CD4-positive, alpha-beta T cell treated with Interferon gamma for 1 hour (primary cell): ENCODE measurements around the gene GNAZ.
A peak's percentile ranks its signal among the peaks of the same experiment; 100 is the strongest.
"Not testable (repeated sequence)": the region's sequence is repeated elsewhere in the genome, so short reads cannot be mapped to it uniquely, and the experiment has no call there.

Experiments used
- DNase-seq: peaks from one replicate; pipeline ENCODE4 v3.0.0-alpha.2; 2020

GNAZ gene

DNA sequence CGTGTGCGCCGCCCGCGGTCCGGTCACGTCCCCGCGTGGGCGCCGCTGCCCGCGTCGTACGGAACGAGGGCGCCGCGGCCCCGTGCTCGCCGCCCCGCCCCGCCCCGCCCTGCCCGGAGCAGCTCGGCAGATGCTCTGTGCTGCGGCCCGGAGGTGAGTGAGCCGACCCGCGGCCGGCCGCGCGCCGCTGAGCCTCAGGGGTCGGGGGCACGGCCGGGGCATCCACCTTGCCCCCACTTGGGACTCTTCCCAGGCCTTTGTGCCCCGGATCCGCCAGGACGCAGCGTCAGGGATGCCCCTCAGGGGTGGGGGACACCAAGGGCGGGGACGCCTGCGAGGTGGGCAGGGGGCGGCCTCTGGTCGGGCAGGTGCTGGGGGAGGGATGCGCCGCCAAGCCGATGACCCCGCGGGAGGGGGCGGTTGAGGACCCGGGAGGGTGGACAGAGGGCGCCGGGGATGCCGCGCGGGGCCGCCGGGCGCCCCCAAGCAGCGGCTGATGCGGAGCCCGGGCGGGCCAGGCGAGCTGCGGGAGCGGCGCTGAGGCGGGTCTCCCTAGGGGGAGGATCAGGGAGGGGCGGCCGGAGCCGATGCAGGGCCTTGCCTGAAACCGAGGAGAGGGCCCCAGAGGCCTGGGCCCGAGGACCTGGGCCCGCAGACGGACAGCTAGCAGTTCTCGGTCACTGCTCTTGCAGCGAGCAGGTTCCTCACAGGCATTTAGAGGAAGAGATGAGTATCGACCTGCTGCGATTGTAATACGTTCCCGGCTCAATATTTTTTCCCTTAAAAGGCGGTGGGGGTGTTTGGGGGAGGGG is at the start of gene GNAZ:
TSS of gene GNAZ (plus strand) at position 102 of the 812 bp plus-strand sequence. CDS start 25,177 bp downstream, outside the sequence.
- no peak for DNase-seq

GRCh38 chr22:23020659-23021293 is 49.5 kb upstream of the GNAZ start:
- DNase-seq = no peak

GRCh38 chr22:23021660-23022353 is 48.5 kb upstream of the GNAZ start:
- DNase-seq = not testable (repeated sequence)

DNA sequence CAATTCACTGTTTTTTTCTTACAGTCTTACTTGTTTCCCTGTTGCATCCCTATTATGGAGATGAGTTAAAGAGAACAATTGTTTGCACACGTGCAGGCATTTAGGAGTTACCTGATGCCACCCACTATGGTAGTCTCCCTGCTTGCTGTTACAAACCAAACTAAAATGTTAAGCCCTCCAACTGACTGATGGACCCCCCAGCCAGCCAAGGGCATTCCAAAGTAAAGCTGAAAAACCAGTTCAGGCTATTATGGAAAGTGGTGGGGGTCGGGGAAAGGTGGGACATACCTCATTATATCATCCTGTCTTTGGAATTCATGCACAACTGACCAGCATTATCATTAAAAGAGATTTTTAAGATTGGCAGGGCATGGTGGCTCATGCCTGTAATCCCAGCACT is 47.0 kb upstream of the GNAZ start:
- no peak for DNase-seq

GRCh38 chr22:23026777-23027176 is 43.5 kb upstream of the GNAZ start:
- no peak for DNase-seq

GRCh38 chr22:23027849-23028248 is 42.5 kb upstream of the GNAZ start:
- not testable (repeated sequence) for DNase-seq

GRCh38 chr22:23029521-23030228 is 40.6 kb upstream of the GNAZ start:
- DNase-seq = no peak

DNA sequence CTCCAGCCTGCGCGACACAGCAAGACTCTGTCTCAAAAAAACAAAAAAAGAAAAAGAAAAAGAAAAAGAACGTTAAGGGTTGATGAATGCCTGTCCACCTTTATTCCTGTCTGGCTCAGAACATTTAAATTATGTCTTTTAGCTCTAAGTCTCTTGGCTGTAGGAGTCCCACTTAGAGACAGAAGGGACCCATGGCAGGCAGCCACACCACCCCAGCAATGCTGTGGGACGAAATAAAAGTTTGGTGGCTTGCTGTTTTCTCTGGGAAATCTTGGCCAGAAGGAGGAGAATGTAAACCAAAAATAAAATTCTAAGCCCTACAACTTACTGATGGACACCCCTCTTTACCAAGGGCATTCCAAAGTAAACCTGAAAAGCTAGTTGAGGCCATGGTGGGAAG is 38.9 kb upstream of the GNAZ start:
- no peak for DNase-seq

DNA sequence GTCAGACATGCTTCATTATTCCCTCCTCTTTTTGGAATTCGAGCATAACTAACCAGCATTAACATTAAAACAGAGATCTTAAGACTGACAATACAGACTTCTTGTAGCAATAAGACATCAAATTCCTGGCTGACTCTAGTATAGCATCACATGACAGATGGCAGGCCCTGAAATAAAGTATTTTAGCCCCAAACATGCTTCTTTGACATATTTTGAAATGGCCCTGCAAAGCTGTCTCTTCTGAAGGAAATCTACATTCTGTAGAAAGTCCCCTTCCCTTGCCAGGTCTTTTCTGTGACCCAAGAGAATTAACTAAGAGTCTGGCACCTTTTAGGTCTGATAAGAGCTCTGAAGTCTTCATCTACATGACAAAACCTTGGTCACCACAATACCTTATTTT is 38.5 kb upstream of the GNAZ start:
- no peak for DNase-seq

- no peak for DNase-seq
Observed at GRCh38 chr22:23032658-23033057, 37.7 kb upstream of the GNAZ start.

GRCh38 chr22:23033116-23033905 is 37.0 kb upstream of the GNAZ start:
- no peak for DNase-seq

DNA sequence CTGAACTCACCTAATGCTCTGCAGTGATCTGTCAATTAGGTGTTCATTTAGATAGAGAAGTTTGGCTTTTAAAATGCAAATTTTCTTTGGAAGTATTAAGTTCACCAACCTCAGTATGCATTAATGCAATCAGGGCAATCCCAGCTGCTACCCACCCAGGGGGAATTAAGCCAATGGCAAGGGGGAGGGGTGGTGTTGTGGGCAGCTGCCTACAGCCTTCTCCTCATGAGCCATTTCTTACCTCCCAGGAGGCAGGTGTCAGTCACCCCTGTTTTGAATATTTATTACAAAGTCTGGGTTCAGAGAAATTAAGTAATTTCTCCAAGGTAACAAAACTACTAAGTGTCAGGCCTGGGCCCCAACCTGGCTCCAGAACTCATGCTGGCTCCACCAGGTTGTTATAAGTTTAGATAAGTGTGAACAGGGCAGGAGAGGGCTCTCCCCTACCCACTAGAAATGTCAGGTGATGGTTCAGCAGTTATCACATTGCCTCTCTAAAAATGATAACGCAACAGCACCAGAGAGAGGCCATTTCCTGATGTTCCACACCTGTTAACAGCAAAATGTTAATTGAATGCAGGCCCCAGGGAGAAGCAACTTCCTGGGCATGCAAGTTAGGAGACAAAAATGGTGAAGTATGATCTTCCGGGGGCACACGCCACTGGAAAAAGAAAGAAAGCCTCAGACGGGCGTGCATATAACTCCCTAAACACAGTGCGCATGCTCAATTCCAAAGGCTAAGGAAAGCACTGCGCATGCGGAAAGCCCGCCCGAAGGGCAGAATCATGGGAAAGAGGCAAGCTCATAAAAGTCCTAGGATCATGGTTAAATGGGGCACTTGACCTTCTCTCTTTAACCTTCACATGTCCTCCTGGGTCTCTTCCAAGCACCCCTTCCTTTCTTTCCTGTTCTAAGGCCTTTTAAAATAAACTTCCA is 35.4 kb upstream of the GNAZ start:
- no peak for DNase-seq

GRCh38 chr22:23035557-23036277 is 34.6 kb upstream of the GNAZ start:
- peak; percentile 34 for DNase-seq

GRCh38 chr22:23036684-23037428 is 33.5 kb upstream of the GNAZ start:
- DNase-seq = no peak

- no peak for DNase-seq
Observed at GRCh38 chr22:23037429-23038333, 32.6 kb upstream of the GNAZ start.

- DNase-seq = no peak
Observed at GRCh38 chr22:23038334-23038642, 32.0 kb upstream of the GNAZ start.

DNA sequence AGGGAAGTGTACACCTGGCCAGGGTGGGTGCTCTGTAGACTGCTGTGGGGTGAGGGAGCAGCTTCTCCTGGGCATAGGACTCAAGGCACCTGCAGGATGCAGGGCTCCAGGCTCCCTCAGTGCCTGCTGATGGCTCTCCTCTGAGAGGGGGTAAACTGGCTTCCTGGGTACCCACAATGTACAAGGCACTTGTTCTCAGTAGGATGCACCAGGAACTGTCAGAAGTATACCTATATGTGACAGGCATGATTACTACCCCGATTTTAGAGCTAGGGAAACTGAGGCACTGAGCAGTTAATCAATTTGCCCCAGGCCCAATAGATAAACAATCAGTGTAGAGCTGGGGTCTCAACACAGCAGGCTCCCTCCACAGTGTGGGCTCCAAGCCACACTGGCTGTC is 31.4 kb upstream of the GNAZ start:
- DNase-seq = no peak

DNA sequence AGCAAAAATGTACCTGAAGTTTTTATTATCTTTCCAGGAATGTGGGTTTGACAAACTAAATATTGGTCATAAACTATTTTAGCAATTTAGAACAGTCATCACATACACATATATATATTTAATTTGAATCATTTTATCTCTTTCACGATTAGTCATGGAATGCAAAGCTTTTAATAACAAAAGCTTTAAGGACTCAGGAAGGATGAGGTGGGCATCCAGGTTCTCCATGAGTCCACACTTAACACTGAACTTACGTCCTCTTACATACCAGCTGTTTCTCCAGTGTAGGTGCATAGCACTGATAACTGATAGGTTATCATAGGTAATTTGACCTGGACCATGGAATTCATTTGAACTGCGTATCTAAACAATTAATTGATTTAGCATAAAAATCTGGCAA is 28.1 kb upstream of the GNAZ start:
- no peak for DNase-seq

GRCh38 chr22:23044570-23044969 is 25.7 kb upstream of the GNAZ start:
- no peak for DNase-seq
